Neuronal stem cell (in vitro differentiated cells): ENCODE results near the gene PRL.

ENCODE experiments used
- DNase-seq: peaks from one replicate; pipeline ENCODE4 v3.0.0-alpha.2; 2013; ENCODE audit warnings: low spot score
- H2AFZ ChIP-seq: one replicate; pipeline ENCODE4 v1.6.1; 2013; ENCODE audit warnings: mild to moderate bottlenecking, low read length, inconsistent platforms
- H2AK5ac ChIP-seq: 2 replicates; pipeline ENCODE4 v1.6.1; 2013; ENCODE audit warnings: low read depth, mild to moderate bottlenecking, inconsistent platforms, low read length, moderate library complexity, mixed read lengths
- H2BK120ac ChIP-seq: 2 replicates; pipeline ENCODE4 v1.6.1; 2013; ENCODE audit warnings: low read depth, mild to moderate bottlenecking, inconsistent platforms, low read length, moderate library complexity, mixed read lengths
- H2BK12ac ChIP-seq: one replicate; pipeline ENCODE4 v1.6.1; 2013; ENCODE audit warnings: low read length, inconsistent platforms
- H2BK15ac ChIP-seq: 2 replicates; pipeline ENCODE4 v1.6.1; 2013; ENCODE audit warnings: mild to moderate bottlenecking, low read length, inconsistent platforms, mixed read lengths
- H2BK5ac ChIP-seq: one replicate; pipeline ENCODE4 v1.6.1; 2013; ENCODE audit warnings: inconsistent platforms, mild to moderate bottlenecking, low read length, moderate library complexity
- H3K14ac ChIP-seq: one replicate; pipeline ENCODE4 v1.6.1; 2013; ENCODE audit warnings: low read length, inconsistent platforms
- H3K18ac ChIP-seq: 2 replicates; pipeline ENCODE4 v1.6.1; 2013; ENCODE audit warnings: low read length, inconsistent platforms
- H3K23ac ChIP-seq: 2 replicates; pipeline ENCODE4 v1.6.1; 2013; ENCODE audit warnings: low read depth, mild to moderate bottlenecking, mixed read lengths, low read length, inconsistent platforms; ENCODE audit not compliant: poor library complexity
- H3K27ac ChIP-seq: replicated peaks from 3 replicates; pipeline ENCODE4 v1.5.1; 2013; ENCODE audit warnings: low read length, inconsistent platforms
- H3K27me3 ChIP-seq, 3 experiments: 2 replicates each; pipeline ENCODE4 v1.6.1; 2013; ENCODE audit warnings: low read length in 3 of 3, mild to moderate bottlenecking in 2 of 3, inconsistent platforms in 1 of 3, low read depth in 1 of 3, mixed read lengths in 1 of 3, moderate library complexity in 1 of 3; ENCODE audit not compliant: control insufficient read depth in 3 of 3, insufficient read depth in 3 of 3
- H3K36me3 ChIP-seq, 2 donors: replicated peaks in 1 of 2; 2 replicates each; pipeline ENCODE4 v1.6.1; 2013; ENCODE audit warnings: low read length in 2 of 2; ENCODE audit not compliant: control insufficient read depth in 2 of 2, insufficient read depth in 2 of 2
- H3K4ac ChIP-seq: 2 replicates; pipeline ENCODE4 v1.6.1; 2013; ENCODE audit warnings: inconsistent platforms, mild to moderate bottlenecking, low read length, moderate library complexity
- H3K4me1 ChIP-seq, 2 donors: 1 replicate in 1 of 2; 2 replicates in 1 of 2; pipeline ENCODE4 v1.6.1; 2013; ENCODE audit warnings: low read length in 2 of 2, low read depth in 1 of 2; ENCODE audit not compliant: control insufficient read depth in 2 of 2, insufficient read depth in 1 of 2
- H3K4me2 ChIP-seq: one replicate; pipeline ENCODE4 v1.6.1; 2013; ENCODE audit warnings: mild to moderate bottlenecking, low read length, inconsistent platforms; ENCODE audit not compliant: insufficient read depth, poor library complexity, severe bottlenecking
- H3K4me3 ChIP-seq, 2 donors: 2 replicates each; pipeline ENCODE4 v1.5.1; 2013; ENCODE audit warnings: low read length in 2 of 2, mild to moderate bottlenecking in 2 of 2, inconsistent platforms in 1 of 2, moderate library complexity in 1 of 2
- H3K79me1 ChIP-seq: one replicate; pipeline ENCODE4 v1.6.1; 2013; ENCODE audit warnings: low read depth, mild to moderate bottlenecking, inconsistent platforms, low read length, moderate library complexity
- H3K9ac ChIP-seq: one replicate; pipeline ENCODE4 v1.6.1; 2013; ENCODE audit warnings: mild to moderate bottlenecking, low read depth, low read length, inconsistent platforms; ENCODE audit not compliant: poor library complexity
- H3K9me3 ChIP-seq, 2 donors: replicated peaks in 1 of 2; 2 replicates each; pipeline versions ENCODE3 to v1.6.1; 2013; ENCODE audit warnings: low read length in 2 of 2, mild to moderate bottlenecking in 2 of 2, inconsistent platforms in 1 of 2, low read depth in 1 of 2, mixed read lengths in 1 of 2, moderate library complexity in 1 of 2; ENCODE audit not compliant: control insufficient read depth in 2 of 2, insufficient read depth in 1 of 2
- H4K8ac ChIP-seq: one replicate; pipeline ENCODE4 v1.6.1; 2013; ENCODE audit warnings: low read depth, mild to moderate bottlenecking, inconsistent platforms, low read length, moderate library complexity
- H4K91ac ChIP-seq: one replicate; pipeline ENCODE4 v1.6.1; 2013; ENCODE audit warnings: low read length, low read depth, mild to moderate bottlenecking, inconsistent platforms; ENCODE audit not compliant: poor library complexity
- WGBS, 2 donors: extraction: QIAGEN DNeasy Blood & Tissue Kit; methylation state at CpG; one replicate each; pipeline ENCODE4 v1.1.7; 2013; ENCODE audit warnings: missing lambda C conversion rate in 2 of 2, mixed read lengths in 1 of 2; ENCODE audit not compliant: insufficient read length in 2 of 2, insufficient replicate concordance in 1 of 2; ENCODE audit errors: extremely low coverage in 2 of 2; 5-methylcytosine and 5-hydroxymethylcytosine counted together

Gene PRL

DNA sequence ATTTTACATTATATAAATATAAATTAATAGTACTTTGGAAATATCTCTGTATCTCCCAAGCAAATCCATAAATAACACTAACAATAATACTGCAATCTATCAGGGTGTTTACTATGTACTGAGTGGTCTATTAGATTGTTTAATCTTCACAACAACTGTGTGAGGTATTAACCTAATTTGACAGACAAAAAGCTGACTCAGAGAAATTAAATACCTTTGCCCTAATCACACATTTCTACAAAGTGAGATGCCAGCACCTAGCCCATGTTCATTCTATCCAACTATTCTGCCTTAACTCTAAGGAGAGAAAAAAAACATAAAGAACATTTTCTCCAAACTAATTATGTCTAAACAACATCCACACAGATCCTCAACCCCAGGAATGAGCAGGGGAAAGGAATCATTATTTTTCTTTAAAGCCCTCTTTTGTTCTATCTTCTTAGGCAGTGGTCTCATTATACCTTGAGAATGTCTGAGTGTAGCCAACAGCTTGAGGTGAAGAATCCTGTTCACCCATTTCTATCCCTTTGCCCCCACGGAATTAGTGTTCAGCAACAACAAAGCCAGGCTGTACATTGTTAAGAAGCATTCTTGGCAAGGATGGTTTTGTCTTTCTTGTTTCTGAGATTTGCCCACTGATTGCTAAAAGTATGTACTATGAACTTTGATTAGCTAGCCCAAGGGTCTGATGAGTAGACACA, 42.7 kb downstream of the PRL start:
- Histone ChIP-seq H4K91ac (no peak overlapping the region), H3K36me3 (peaks cover 0 to 2% of the 10 kb centered on the region in 2 donors), H3K79me1 (no peaks in the 10 kb centered on the region), H3K18ac (no peak overlapping the region), H2BK12ac (no peak overlapping the region), H3K4ac (no peak overlapping the region), H3K9me3 (peaks cover 5 to 6% of the 10 kb centered on the region in 2 donors), H3K4me1 (peaks cover 6 to 33% of the 10 kb centered on the region in 2 donors), H3K27me3 (no peaks in the 10 kb centered on the region), H2AK5ac (no peak overlapping the region), H2BK5ac (no peak overlapping the region), H3K14ac (no peak overlapping the region), H3K27ac (peak overlapping the region; percentile 70), H2BK120ac (no peak overlapping the region), H3K23ac (no peak overlapping the region), H3K9ac (no peak overlapping the region), H4K8ac (no peak overlapping the region), H3K4me3 (no peak overlapping the region), H2AFZ (peak overlapping the region; percentile 12), H2BK15ac (no peak overlapping the region), H3K4me2 (no peak overlapping the region)
- no CpG with 5 or more reads among the region's 1 CpG for WGBS, 2 donors
- peak; percentile 71 for DNase-seq

DNA sequence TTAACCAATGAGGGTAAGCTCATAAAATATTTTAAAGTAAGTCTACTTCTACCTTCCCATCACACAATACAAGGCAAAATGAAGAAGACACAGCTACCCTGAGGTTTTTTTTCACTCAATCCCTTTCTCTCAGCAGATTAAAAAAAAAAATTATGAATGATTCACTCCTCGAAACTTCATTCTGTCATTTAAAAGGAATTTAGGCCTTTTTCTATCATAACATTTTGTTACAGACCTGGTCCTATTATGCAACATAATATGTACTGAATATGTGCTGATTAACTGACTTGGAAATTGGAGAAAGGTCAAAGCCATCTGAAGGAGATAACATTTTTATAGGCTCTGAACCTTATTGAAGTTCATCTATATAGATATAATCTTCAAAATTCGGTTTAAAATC, 45.5 kb downstream of the PRL start:
- Histone ChIP-seq H3K9ac (no peak overlapping the region), H3K4me1 (peaks cover 12 to 52% of the 10 kb centered on the region in 2 donors), H2AFZ (no peak overlapping the region), H3K4ac (no peak overlapping the region), H2BK120ac (no peak overlapping the region), H4K8ac (no peak overlapping the region), H2BK5ac (no peak overlapping the region), H3K4me2 (no peak overlapping the region), H3K23ac (no peak overlapping the region), H2AK5ac (no peak overlapping the region), H3K27me3 (no peaks in the 10 kb centered on the region), H3K79me1 (no peaks in the 10 kb centered on the region), H2BK12ac (no peak overlapping the region), H3K9me3 (peaks cover 0 to 2% of the 10 kb centered on the region in 2 donors), H3K27ac (peak overlapping the region; percentile 89), H3K14ac (no peak overlapping the region), H3K36me3 (no peaks in the 10 kb centered on the region), H2BK15ac (no peak overlapping the region), H3K18ac (no peak overlapping the region), H3K4me3 (no peak overlapping the region), H4K91ac (no peak overlapping the region)
- WGBS, 2 donors = no CpG with 5 or more reads among the region's 2 CpGs
- DNase-seq = no peak

DNA sequence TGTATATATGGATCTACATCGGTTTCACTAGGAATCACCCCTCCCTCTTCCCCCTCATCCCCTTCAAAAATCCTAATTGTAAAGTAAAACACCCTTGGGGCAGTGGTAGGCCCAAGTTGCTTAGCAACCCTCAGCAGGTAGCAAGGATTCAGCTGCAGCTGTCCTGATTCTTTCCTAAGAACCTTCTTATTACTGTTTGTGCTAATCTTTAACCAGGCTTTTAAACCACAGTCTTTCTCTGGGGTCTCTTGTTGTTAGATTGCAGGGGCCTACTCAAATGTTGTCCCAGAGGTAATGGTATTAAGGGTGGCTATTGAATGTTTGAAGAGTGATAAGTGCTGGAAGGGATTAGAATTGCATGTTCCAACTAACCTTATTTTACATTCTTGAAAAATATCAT, 46.4 kb downstream of the PRL start:
- H2BK12ac ChIP-seq = no peak overlapping the region
- H3K14ac ChIP-seq = no peak overlapping the region
- no peak overlapping the region for H3K23ac ChIP-seq
- H2AFZ ChIP-seq = peak overlapping the region; percentile 27
- H2BK15ac ChIP-seq = no peak overlapping the region
- no peaks in the 10 kb centered on the region for H3K27me3 ChIP-seq
- no peak overlapping the region for H3K4me3 ChIP-seq
- no peak overlapping the region for H2BK120ac ChIP-seq
- no peak overlapping the region for H3K4ac ChIP-seq
- peaks cover 12 to 52% of the 10 kb centered on the region in 2 donors for H3K4me1 ChIP-seq
- peak; percentile 67 for DNase-seq
- H3K27ac ChIP-seq = peak overlapping the region; percentile 89
- peaks cover 0 to 2% of the 10 kb centered on the region in 2 donors for H3K9me3 ChIP-seq
- H3K4me2 ChIP-seq = no peak overlapping the region
- H2AK5ac ChIP-seq = no peak overlapping the region
- no peaks in the 10 kb centered on the region for H3K36me3 ChIP-seq
- H4K91ac ChIP-seq = no peak overlapping the region
- no CpG with 5 or more reads among the region's 1 CpG for WGBS, 2 donors
- no peak overlapping the region for H3K18ac ChIP-seq
- H3K79me1 ChIP-seq = no peaks in the 10 kb centered on the region
- no peak overlapping the region for H2BK5ac ChIP-seq
- H3K9ac ChIP-seq = no peak overlapping the region
- H4K8ac ChIP-seq = no peak overlapping the region

DNA sequence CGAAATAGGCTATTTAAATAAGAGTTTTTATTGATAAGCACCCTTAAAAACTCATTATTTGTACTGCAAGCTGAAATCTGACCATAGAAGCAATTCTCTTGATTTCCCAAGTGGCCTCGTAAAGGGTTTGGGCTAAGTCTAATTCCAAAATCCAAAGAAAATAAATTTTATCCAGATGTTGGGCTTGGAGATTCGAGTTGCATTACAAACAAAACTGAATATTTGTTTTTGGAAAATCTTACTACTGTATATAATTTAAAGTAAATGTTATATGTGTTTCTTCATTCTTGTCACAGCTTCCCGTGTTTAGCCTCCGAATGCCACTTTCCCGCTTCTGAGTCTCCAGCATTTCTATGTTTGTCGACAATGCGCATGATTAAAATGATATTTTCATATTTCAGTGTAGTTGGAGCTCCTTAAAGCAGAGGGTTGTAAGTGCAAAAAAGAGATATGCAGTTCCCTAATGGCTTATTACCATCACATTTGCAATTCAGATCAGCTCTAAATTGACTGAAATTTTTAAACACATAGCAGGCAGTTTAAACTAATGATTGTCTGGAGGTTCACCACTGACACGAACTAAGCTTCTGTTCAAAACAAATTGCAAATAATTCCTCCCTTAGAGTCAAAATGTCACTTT, 47.0 kb downstream of the PRL start:
- H3K23ac ChIP-seq = no peak overlapping the region
- no peak overlapping the region for H3K4ac ChIP-seq
- H3K9ac ChIP-seq = no peak overlapping the region
- H3K27ac ChIP-seq = peak overlapping the region; percentile 82
- no peak overlapping the region for H3K4me3 ChIP-seq
- H3K18ac ChIP-seq = no peak overlapping the region
- no peak overlapping the region for H2AFZ ChIP-seq
- WGBS, 2 donors = no CpG with 5 or more reads among the region's 9 CpGs
- H3K4me2 ChIP-seq = no peak overlapping the region
- H3K9me3 ChIP-seq = peaks cover under 1 to 2% of the 10 kb centered on the region in 2 donors
- H2BK12ac ChIP-seq = no peak overlapping the region
- H2BK15ac ChIP-seq = no peak overlapping the region
- no peak overlapping the region for H4K8ac ChIP-seq
- H2BK120ac ChIP-seq = no peak overlapping the region
- peaks cover 12 to 48% of the 10 kb centered on the region in 2 donors for H3K4me1 ChIP-seq
- H3K36me3 ChIP-seq = no peaks in the 10 kb centered on the region
- H3K14ac ChIP-seq = no peak overlapping the region
- H2AK5ac ChIP-seq = no peak overlapping the region
- H4K91ac ChIP-seq = no peak overlapping the region
- no peak for DNase-seq
- no peaks in the 10 kb centered on the region for H3K79me1 ChIP-seq
- H3K27me3 ChIP-seq = no peaks in the 10 kb centered on the region
- no peak overlapping the region for H2BK5ac ChIP-seq
